Measurements from ENCODE around the gene PTRH2.

PTRH2 gene

DNA sequence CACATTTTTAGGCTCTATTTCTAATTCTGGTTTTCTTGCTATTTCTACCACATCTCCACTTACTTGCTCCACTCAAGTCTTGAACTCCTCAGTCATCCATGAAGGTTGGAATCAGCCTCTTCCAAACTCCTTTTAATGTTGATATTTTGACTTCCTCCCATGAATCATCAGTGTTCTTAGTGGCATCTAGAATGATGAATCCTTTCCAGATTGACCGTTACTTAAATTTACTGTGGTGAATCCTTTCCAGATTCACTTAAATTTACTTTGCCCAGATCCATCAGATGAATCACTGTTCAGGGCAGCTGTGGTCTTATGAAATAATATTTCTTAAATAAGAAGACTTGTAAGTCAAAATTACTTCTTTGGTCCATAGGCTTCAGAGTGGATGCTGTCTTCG is 55.1 kb downstream of the PTRH2 start:
- Histone ChIP-seq H3K79me2 (ENCODE audit: control insufficient read depth, low read length) (peaks cover 60% of the 10 kb centered on the region), H3F3A (ENCODE audit: control insufficient read depth, insufficient read depth) (no peaks in the 10 kb centered on the region), H3K4me3 (ENCODE audit: low read length) (no peak overlapping the region), H3K27me3 (ENCODE audit: control insufficient read depth, low read length) (no peaks in the 10 kb centered on the region), H3K4me2 (ENCODE audit: low read length) (no peak overlapping the region), H3K9me2 (replicated peaks; ENCODE audit: control insufficient read depth, low read length) (no peaks in the 10 kb centered on the region), H3K27ac (ENCODE audit: low read depth, low read length) (no peak overlapping the region), H3K9me3 (ENCODE audit: control insufficient read depth, insufficient read depth, low read length) (no peaks in the 10 kb centered on the region), H3K4me1 (ENCODE audit: control insufficient read depth, low read length) (no peaks in the 10 kb centered on the region), H3K36me3 (ENCODE audit: control insufficient read depth, low read length) (peaks cover 91% of the 10 kb centered on the region), H4K20me1 (ENCODE audit: control insufficient read depth, insufficient read depth, low read depth, low read length) (no peaks in the 10 kb centered on the region)
- TF ChIP-seq, protein P1, sequence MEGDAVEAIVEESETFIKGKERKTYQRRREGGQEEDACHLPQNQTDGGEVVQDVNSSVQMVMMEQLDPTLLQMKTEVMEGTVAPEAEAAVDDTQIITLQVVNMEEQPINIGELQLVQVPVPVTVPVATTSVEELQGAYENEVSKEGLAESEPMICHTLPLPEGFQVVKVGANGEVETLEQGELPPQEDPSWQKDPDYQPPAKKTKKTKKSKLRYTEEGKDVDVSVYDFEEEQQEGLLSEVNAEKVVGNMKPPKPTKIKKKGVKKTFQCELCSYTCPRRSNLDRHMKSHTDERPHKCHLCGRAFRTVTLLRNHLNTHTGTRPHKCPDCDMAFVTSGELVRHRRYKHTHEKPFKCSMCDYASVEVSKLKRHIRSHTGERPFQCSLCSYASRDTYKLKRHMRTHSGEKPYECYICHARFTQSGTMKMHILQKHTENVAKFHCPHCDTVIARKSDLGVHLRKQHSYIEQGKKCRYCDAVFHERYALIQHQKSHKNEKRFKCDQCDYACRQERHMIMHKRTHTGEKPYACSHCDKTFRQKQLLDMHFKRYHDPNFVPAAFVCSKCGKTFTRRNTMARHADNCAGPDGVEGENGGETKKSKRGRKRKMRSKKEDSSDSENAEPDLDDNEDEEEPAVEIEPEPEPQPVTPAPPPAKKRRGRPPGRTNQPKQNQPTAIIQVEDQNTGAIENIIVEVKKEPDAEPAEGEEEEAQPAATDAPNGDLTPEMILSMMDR (IDR thresholded peaks at IDR 0.05; ENCODE audit: low read depth, low read length, poor library complexity, severe bottlenecking), result no peak
- no peak for TF ChIP-seq EZH2phosphoT487 (IDR thresholded peaks at IDR 0.05; ENCODE audit: borderline replicate concordance, low read length)

GRCh38 chr17:59651346-59651745 is 55.9 kb downstream of the PTRH2 start:
- H3K27ac ChIP-seq (ENCODE audit: low read depth, low read length), result no peak overlapping the region
- H3K4me2 ChIP-seq (ENCODE audit: low read length), result no peak overlapping the region
- no peaks in the 10 kb centered on the region for H3K27me3 ChIP-seq (ENCODE audit: control insufficient read depth, low read length)
- H3K4me3 ChIP-seq (ENCODE audit: low read length), result no peak overlapping the region
- peaks cover 68% of the 10 kb centered on the region for H3K79me2 ChIP-seq (ENCODE audit: control insufficient read depth, low read length)
- peaks cover 94% of the 10 kb centered on the region for H3K36me3 ChIP-seq (ENCODE audit: control insufficient read depth, low read length)
- no peaks in the 10 kb centered on the region for H3K9me3 ChIP-seq (ENCODE audit: control insufficient read depth, insufficient read depth, low read length)
- H3K4me1 ChIP-seq (ENCODE audit: control insufficient read depth, low read length), result no peaks in the 10 kb centered on the region
- TF ChIP-seq, protein P1 (IDR thresholded peaks at IDR 0.05; ENCODE audit: low read depth, low read length, poor library complexity, severe bottlenecking), result no peak
- no peak for TF ChIP-seq EZH2phosphoT487 (IDR thresholded peaks at IDR 0.05; ENCODE audit: borderline replicate concordance, low read length)
- no peaks in the 10 kb centered on the region for H3K9me2 ChIP-seq (replicated peaks; ENCODE audit: control insufficient read depth, low read length)
- no peaks in the 10 kb centered on the region for H3F3A ChIP-seq (ENCODE audit: control insufficient read depth, insufficient read depth)
- H4K20me1 ChIP-seq (ENCODE audit: control insufficient read depth, insufficient read depth, low read depth, low read length), result no peaks in the 10 kb centered on the region

GRCh38 chr17:59650642-59651041 is 56.6 kb downstream of the PTRH2 start:
- no peak overlapping the region for H3K4me3 ChIP-seq (ENCODE audit: low read length)
- no peaks in the 10 kb centered on the region for H3K9me3 ChIP-seq (ENCODE audit: control insufficient read depth, insufficient read depth, low read length)
- H3K27ac ChIP-seq (ENCODE audit: low read depth, low read length), result no peak overlapping the region
- H3K36me3 ChIP-seq (ENCODE audit: control insufficient read depth, low read length), result peaks cover 95% of the 10 kb centered on the region
- H3K9me2 ChIP-seq (replicated peaks; ENCODE audit: control insufficient read depth, low read length), result no peaks in the 10 kb centered on the region
- no peaks in the 10 kb centered on the region; the same call in 1 of the 2 replicates for H3F3A ChIP-seq (ENCODE audit: control insufficient read depth, insufficient read depth)
- H3K4me2 ChIP-seq (ENCODE audit: low read length), result no peak overlapping the region
- H3K4me1 ChIP-seq (ENCODE audit: control insufficient read depth, low read length), result peaks cover under 1% of the 10 kb centered on the region; the same call in 1 of the 2 replicates
- no peak for TF ChIP-seq EZH2phosphoT487 (IDR thresholded peaks at IDR 0.05; ENCODE audit: borderline replicate concordance, low read length)
- TF ChIP-seq, protein P1 (IDR thresholded peaks at IDR 0.05; ENCODE audit: low read depth, low read length, poor library complexity, severe bottlenecking), result no peak
- no peaks in the 10 kb centered on the region for H3K27me3 ChIP-seq (ENCODE audit: control insufficient read depth, low read length)
- H3K79me2 ChIP-seq (ENCODE audit: control insufficient read depth, low read length), result peaks cover 75% of the 10 kb centered on the region
- no peaks in the 10 kb centered on the region for H4K20me1 ChIP-seq (ENCODE audit: control insufficient read depth, insufficient read depth, low read depth, low read length)

All from DOHH2 (cell line).